ENCODE measurements around the gene RASGEF1C.

Gene RASGEF1C

DNA sequence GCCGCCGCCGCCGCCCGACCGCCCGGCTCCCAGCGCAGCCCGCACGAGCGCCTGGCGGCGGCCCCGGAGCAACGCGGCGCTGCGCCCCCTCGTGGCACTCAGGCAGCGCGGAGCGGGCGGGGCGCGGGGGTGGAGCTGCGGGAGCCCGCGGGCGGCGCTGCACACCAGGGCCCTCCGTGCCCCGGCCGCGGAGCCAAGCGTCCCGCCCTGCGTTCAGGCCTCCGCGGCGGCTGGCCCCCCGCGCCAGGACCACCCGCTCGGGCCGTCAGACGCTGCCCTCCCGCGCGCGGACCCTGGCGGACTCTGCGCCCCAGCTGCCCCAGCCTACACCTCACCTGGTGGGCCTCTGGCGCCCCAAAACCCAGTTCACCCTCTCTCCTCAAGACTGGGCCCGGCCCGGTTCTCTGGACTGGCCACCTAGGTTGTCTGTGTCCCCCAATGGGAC, at the start of gene RASGEF1C:
TSS of gene RASGEF1C (minus strand) at position 75 of the 445 bp plus-strand sequence. CDS start 71,159 bp downstream, outside the sequence.
- Histone ChIP-seq H3K27me3 (ENCODE audit: control insufficient read depth in 1 of 2, insufficient read depth in 2 of 2, low read length in 2 of 2) (peaks cover 27 to 33% of the 10 kb centered on the region in 2 donors), H3K4me3 (ENCODE audit: low read length in 2 of 2) (peak within 1 kb of the TSS; percentile 64 to 65), H3K4me1 (ENCODE audit: control insufficient read depth, insufficient read depth, low read length) (peaks cover 9% of the 10 kb centered on the region), H3K27ac (ENCODE audit: low read length) (no peak within 1 kb of the TSS), H3K36me3 (ENCODE audit: control insufficient read depth in 2 of 2, insufficient read depth in 2 of 2, low read length in 2 of 2) (no peaks in the 10 kb centered on the region), H3K9ac (ENCODE audit: low read length in 2 of 2) (no peak within 1 kb of the TSS), H3K9me3 (ENCODE audit: control insufficient read depth in 2 of 2, low read length in 2 of 2) (no peaks in the 10 kb centered on the region)

GRCh38 chr5:180253036-180253824, 44.2 kb upstream of the RASGEF1C start:
- H3K36me3 ChIP-seq (ENCODE audit: control insufficient read depth in 2 of 2, insufficient read depth in 2 of 2, low read length in 2 of 2), result peaks cover 35 to 38% of the 10 kb centered on the region in 2 donors
- no peak overlapping the region for H3K9ac ChIP-seq (ENCODE audit: low read length in 2 of 2)
- H3K9me3 ChIP-seq (ENCODE audit: control insufficient read depth in 2 of 2, low read length in 2 of 2), result peaks cover 17 to 76% of the 10 kb centered on the region in 2 donors
- no peaks in the 10 kb centered on the region for H3K4me1 ChIP-seq (ENCODE audit: control insufficient read depth, insufficient read depth, low read length)
- H3K4me3 ChIP-seq (ENCODE audit: low read length in 2 of 2), result no peak overlapping the region
- H3K27ac ChIP-seq (ENCODE audit: low read length), result no peak overlapping the region
- no peaks in the 10 kb centered on the region for H3K27me3 ChIP-seq (ENCODE audit: control insufficient read depth in 1 of 2, insufficient read depth in 2 of 2, low read length in 2 of 2)

- Histone ChIP-seq H3K27ac (ENCODE audit: low read length) (no peak overlapping the region), H3K9ac (ENCODE audit: low read length in 2 of 2) (no peak overlapping the region), H3K27me3 (ENCODE audit: control insufficient read depth in 1 of 2, insufficient read depth in 2 of 2, low read length in 2 of 2) (no peaks in the 10 kb centered on the region), H3K4me1 (ENCODE audit: control insufficient read depth, insufficient read depth, low read length) (no peaks in the 10 kb centered on the region), H3K36me3 (ENCODE audit: control insufficient read depth in 2 of 2, insufficient read depth in 2 of 2, low read length in 2 of 2) (peaks cover 34 to 44% of the 10 kb centered on the region in 2 donors), H3K9me3 (ENCODE audit: control insufficient read depth in 2 of 2, low read length in 2 of 2) (peaks cover 11 to 68% of the 10 kb centered on the region in 2 donors), H3K4me3 (ENCODE audit: low read length in 2 of 2) (no peak overlapping the region)
Measured at GRCh38 chr5:180251887-180252286, 42.9 kb upstream of the RASGEF1C start.

DNA sequence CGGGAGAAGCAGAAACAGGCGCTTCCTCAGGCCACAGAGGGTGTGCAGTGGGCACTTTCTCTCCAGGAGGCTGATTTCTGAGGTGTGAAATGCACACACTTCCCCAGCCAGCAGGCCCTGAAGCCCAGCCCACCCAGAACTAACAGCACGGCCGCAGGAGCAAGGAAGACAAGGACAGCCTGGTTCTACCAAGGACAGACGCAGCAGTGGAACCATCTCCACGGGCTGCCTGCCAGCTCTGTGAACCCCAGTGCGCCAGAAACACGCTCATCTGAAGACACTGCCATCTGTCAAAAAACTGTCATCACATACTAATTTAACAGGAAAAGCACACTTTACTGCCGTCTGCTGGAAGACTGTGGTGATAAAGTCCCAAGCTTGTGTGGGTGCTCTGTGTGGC, 42.1 kb upstream of the RASGEF1C start:
- Histone ChIP-seq H3K27ac (ENCODE audit: low read length) (no peak overlapping the region), H3K9me3 (ENCODE audit: control insufficient read depth in 2 of 2, low read length in 2 of 2) (peaks cover 11 to 61% of the 10 kb centered on the region in 2 donors), H3K4me1 (ENCODE audit: control insufficient read depth, insufficient read depth, low read length) (no peaks in the 10 kb centered on the region), H3K4me3 (ENCODE audit: low read length in 2 of 2) (no peak overlapping the region), H3K36me3 (ENCODE audit: control insufficient read depth in 2 of 2, insufficient read depth in 2 of 2, low read length in 2 of 2) (peaks cover 30 to 39% of the 10 kb centered on the region in 2 donors), H3K27me3 (ENCODE audit: control insufficient read depth in 1 of 2, insufficient read depth in 2 of 2, low read length in 2 of 2) (no peaks in the 10 kb centered on the region), H3K9ac (ENCODE audit: low read length in 2 of 2) (no peak overlapping the region)

DNA sequence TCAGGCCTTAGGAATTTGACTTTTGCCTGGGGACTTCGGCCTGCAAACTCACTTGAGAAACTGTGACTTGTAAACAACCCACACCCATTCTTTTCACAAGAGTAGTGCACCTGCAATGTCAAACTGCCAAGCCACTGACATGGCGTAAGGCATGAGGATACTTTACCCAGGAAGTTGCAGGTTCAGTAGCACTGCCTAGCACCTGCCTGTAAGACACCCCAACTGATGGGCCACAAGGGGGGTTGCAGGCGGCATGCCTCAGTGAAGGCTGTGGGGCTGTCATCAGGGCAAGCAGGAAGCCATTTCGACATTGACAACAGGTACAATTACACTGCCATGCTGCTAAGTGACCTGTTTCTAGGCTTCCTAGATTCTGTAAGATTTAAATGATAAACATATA, 41.3 kb upstream of the RASGEF1C start:
- Histone ChIP-seq H3K9me3 (ENCODE audit: control insufficient read depth in 2 of 2, low read length in 2 of 2) (peaks cover 7 to 54% of the 10 kb centered on the region in 2 donors), H3K27ac (ENCODE audit: low read length) (no peak overlapping the region)

DNA sequence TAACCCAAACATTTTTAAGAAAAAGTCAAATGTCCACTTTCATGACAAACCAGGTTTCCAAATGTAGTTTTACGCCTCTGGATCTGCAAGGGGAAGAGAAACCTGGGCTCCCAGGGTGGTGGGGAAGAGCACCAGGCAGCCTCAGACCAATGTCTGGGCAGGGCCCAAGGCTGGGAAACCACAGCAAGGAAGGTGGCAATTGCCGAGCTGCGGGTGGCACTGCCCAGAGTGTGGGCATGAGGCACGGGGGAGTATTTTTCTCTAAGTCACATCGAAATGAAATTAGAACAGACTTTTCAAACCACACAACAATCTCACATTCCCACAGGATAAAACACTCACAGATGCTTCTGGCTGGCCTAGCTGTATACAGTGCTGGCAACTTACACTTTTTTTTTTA, 32.6 kb upstream of the RASGEF1C start:
- Histone ChIP-seq H3K9me3 (ENCODE audit: control insufficient read depth in 2 of 2, low read length in 2 of 2) (peaks cover 0 to 5% of the 10 kb centered on the region in 2 donors), H3K4me1 (ENCODE audit: control insufficient read depth, insufficient read depth, low read length) (no peaks in the 10 kb centered on the region), H3K4me3 (ENCODE audit: low read length in 2 of 2) (no peak overlapping the region), H3K9ac (ENCODE audit: low read length in 2 of 2) (no peak overlapping the region), H3K27ac (ENCODE audit: low read length) (no peak overlapping the region), H3K27me3 (ENCODE audit: control insufficient read depth in 1 of 2, insufficient read depth in 2 of 2, low read length in 2 of 2) (no peaks in the 10 kb centered on the region), H3K36me3 (ENCODE audit: control insufficient read depth in 2 of 2, insufficient read depth in 2 of 2, low read length in 2 of 2) (peaks cover 29 to 54% of the 10 kb centered on the region in 2 donors)

More for the DNA sequence above, 41.3 kb upstream of the RASGEF1C start:
- Histone ChIP-seq H3K36me3 (ENCODE audit: control insufficient read depth in 2 of 2, insufficient read depth in 2 of 2, low read length in 2 of 2) (peaks cover 30 to 39% of the 10 kb centered on the region in 2 donors), H3K9ac (ENCODE audit: low read length in 2 of 2) (no peak overlapping the region), H3K4me3 (ENCODE audit: low read length in 2 of 2) (no peak overlapping the region), H3K4me1 (ENCODE audit: control insufficient read depth, insufficient read depth, low read length) (no peaks in the 10 kb centered on the region), H3K27me3 (ENCODE audit: control insufficient read depth in 1 of 2, insufficient read depth in 2 of 2, low read length in 2 of 2) (no peaks in the 10 kb centered on the region)

DNA sequence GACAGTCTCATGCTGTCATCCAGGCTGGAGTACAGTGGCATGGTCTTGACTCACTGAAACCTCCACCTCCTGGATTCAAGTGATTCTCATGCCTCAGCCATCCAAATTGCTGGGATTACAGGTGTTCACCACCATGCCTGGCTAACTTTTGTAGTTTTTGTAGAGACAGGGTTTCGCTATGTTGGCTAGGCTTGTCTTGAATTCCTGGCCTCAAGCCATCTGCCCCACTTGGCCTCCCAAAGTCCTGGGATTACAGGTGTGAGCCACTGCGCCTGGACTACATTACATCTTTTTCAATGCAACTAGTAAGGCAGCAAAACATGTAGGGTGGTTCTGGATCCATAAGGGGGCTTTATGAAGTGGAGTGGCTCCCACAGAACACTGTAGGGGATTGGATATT, 29.6 kb upstream of the RASGEF1C start:
- H3K36me3 ChIP-seq (ENCODE audit: control insufficient read depth in 2 of 2, insufficient read depth in 2 of 2, low read length in 2 of 2), result peaks cover 39 to 68% of the 10 kb centered on the region in 2 donors
- no peak overlapping the region for H3K27ac ChIP-seq (ENCODE audit: low read length)
- peaks cover 0 to 5% of the 10 kb centered on the region in 2 donors for H3K9me3 ChIP-seq (ENCODE audit: control insufficient read depth in 2 of 2, low read length in 2 of 2)
- no peak overlapping the region for H3K4me3 ChIP-seq (ENCODE audit: low read length in 2 of 2)
- H3K27me3 ChIP-seq (ENCODE audit: control insufficient read depth in 1 of 2, insufficient read depth in 2 of 2, low read length in 2 of 2), result no peaks in the 10 kb centered on the region
- H3K4me1 ChIP-seq (ENCODE audit: control insufficient read depth, insufficient read depth, low read length), result no peaks in the 10 kb centered on the region
- no peak overlapping the region for H3K9ac ChIP-seq (ENCODE audit: low read length in 2 of 2)

DNA sequence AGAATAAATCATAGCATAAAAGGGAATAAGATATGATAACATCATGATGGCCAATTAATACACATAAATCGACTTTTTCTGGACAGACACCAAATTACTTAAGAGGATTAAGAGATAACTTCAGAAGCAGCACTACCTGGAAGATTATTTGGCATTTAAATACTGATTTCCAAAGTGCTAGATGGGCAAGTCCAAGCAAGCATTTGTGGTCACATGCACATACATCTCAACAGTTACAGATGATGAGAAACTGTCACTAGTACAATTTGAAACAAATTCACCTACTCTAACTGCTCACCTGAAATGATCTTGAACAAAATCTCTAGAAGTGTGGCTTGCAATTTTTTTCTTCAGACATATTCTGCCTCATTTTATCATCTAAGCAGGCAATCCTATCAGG, 26.8 kb upstream of the RASGEF1C start:
- H3K9ac ChIP-seq (ENCODE audit: low read length in 2 of 2), result no peak overlapping the region
- no peak overlapping the region for H3K27ac ChIP-seq (ENCODE audit: low read length)
- peaks cover 27 to 59% of the 10 kb centered on the region in 2 donors for H3K36me3 ChIP-seq (ENCODE audit: control insufficient read depth in 2 of 2, insufficient read depth in 2 of 2, low read length in 2 of 2)
- no peaks in the 10 kb centered on the region for H3K9me3 ChIP-seq (ENCODE audit: control insufficient read depth in 2 of 2, low read length in 2 of 2)
- no peaks in the 10 kb centered on the region for H3K27me3 ChIP-seq (ENCODE audit: control insufficient read depth in 1 of 2, insufficient read depth in 2 of 2, low read length in 2 of 2)
- no peaks in the 10 kb centered on the region for H3K4me1 ChIP-seq (ENCODE audit: control insufficient read depth, insufficient read depth, low read length)
- no peak overlapping the region for H3K4me3 ChIP-seq (ENCODE audit: low read length in 2 of 2)

- Histone ChIP-seq H3K4me3 (ENCODE audit: low read length in 2 of 2) (no peak overlapping the region), H3K9ac (ENCODE audit: low read length in 2 of 2) (no peak overlapping the region), H3K27me3 (ENCODE audit: control insufficient read depth in 1 of 2, insufficient read depth in 2 of 2, low read length in 2 of 2) (no peaks in the 10 kb centered on the region), H3K27ac (ENCODE audit: low read length) (no peak overlapping the region), H3K4me1 (ENCODE audit: control insufficient read depth, insufficient read depth, low read length) (no peaks in the 10 kb centered on the region), H3K9me3 (ENCODE audit: control insufficient read depth in 2 of 2, low read length in 2 of 2) (no peaks in the 10 kb centered on the region), H3K36me3 (ENCODE audit: control insufficient read depth in 2 of 2, insufficient read depth in 2 of 2, low read length in 2 of 2) (peaks cover 27 to 51% of the 10 kb centered on the region in 2 donors)
Measured at GRCh38 chr5:180235077-180235476, 26.1 kb upstream of the RASGEF1C start.

DNA sequence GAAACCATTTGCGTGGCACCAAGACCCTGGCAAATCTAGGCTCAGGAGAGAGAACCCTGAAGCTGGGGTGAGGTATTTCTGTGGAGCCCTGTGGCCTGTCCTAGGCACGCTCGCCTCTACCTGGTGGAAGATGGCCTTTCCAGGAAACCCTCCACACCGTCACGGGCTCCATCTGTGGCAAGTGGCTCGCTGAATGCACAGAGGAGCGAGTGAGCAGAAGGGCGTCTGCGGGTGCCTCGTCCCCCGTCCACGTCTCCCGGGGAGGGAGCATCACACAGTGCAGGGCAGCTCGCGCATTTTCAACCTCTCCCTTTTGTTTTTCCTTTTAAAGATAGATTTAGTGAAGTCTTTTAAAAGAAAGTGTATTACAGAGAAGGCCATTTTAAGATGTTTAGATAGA, 25.3 kb upstream of the RASGEF1C start:
- Histone ChIP-seq H3K4me1 (ENCODE audit: control insufficient read depth, insufficient read depth, low read length) (no peaks in the 10 kb centered on the region), H3K27ac (ENCODE audit: low read length) (no peak overlapping the region), H3K9me3 (ENCODE audit: control insufficient read depth in 2 of 2, low read length in 2 of 2) (peaks cover 0 to 3% of the 10 kb centered on the region in 2 donors), H3K4me3 (ENCODE audit: low read length in 2 of 2) (no peak overlapping the region), H3K27me3 (ENCODE audit: control insufficient read depth in 1 of 2, insufficient read depth in 2 of 2, low read length in 2 of 2) (no peaks in the 10 kb centered on the region), H3K9ac (ENCODE audit: low read length in 2 of 2) (no peak overlapping the region), H3K36me3 (ENCODE audit: control insufficient read depth in 2 of 2, insufficient read depth in 2 of 2, low read length in 2 of 2) (peaks cover 29 to 43% of the 10 kb centered on the region in 2 donors)

DNA sequence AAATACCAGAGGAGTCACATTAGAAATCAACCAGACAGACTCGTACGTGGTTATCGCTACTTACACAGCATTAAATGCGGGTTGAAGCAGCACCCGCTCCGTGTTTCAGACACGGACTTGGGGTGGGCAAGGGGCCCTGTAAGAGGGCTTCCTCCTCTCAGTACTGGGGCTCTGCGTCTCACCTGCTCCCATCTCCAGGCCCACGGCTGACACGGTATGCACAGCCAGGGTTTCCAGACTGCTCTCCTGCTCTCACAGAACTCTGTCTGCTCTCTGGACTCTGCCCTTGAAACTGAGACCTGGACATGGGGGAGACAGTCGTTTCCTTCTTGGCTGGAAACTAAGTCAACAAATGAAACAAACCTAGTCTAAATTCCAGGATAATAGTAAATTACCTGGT, 24.7 kb upstream of the RASGEF1C start:
- no peak overlapping the region for H3K9ac ChIP-seq (ENCODE audit: low read length in 2 of 2)
- H3K9me3 ChIP-seq (ENCODE audit: control insufficient read depth in 2 of 2, low read length in 2 of 2), result peaks cover 0 to 3% of the 10 kb centered on the region in 2 donors
- no peaks in the 10 kb centered on the region for H3K27me3 ChIP-seq (ENCODE audit: control insufficient read depth in 1 of 2, insufficient read depth in 2 of 2, low read length in 2 of 2)
- H3K4me1 ChIP-seq (ENCODE audit: control insufficient read depth, insufficient read depth, low read length), result no peaks in the 10 kb centered on the region
- no peak overlapping the region for H3K27ac ChIP-seq (ENCODE audit: low read length)
- H3K4me3 ChIP-seq (ENCODE audit: low read length in 2 of 2), result no peak overlapping the region
- H3K36me3 ChIP-seq (ENCODE audit: control insufficient read depth in 2 of 2, insufficient read depth in 2 of 2, low read length in 2 of 2), result peaks cover 29 to 38% of the 10 kb centered on the region in 2 donors

All from stomach smooth muscle (tissue), 2 donors.